GM21717 (cell line): ENCODE results near the gene SPOP.
"Not testable (repeated sequence)": the region's sequence is repeated elsewhere in the genome, so short reads cannot be mapped to it uniquely, and the experiment has no call there.

Experiments used
- ATAC-seq: cut with Tn5 transposase; IDR thresholded peaks from one replicate; pipeline ENCODE4 v1.9.1; 2021; ENCODE audit warnings: mild to moderate bottlenecking, moderate library complexity; ENCODE audit not compliant: unreplicated experiment

The SPOP gene

DNA sequence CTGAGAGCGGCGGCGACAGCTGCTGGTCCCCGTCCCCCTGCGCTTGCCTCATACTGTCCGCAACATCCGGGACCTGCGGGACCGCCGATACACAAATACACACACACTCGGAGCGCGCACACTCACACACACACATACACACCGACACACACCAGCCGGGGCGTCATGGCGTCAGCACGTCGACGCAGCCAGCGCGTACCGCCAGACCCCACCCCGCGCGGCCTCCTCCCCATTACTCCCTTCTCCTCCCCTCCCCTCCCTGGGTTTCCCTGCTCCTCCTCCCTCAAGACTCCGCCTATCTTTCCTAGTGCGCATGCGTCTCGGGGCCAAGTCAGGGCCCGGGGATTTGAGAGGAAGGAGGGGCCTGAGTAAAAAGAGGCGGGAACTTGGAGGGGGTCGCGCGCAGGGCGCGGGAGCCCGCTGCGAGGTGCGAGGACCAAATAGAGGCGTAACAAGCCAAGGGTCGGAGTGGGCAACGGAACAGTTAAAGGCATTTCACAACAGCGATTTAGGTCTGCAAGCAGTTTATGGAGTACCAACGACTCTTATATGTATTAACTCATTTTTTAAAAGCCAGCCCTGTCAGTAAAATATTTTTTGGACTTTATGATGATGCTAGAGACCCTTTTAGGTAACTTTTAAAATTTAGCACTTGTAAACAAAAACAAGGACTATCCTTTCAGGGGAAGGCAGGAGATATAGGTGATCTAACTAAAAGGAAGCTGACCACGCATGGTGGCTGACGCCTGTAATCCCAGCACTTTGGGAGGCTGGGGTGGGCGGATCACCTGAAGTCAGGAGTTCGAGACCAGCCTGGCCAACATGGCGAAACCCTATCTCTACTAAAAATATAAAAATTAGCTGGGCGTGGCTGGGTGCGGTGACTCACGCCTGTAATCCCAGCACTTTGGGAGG, at the start of gene SPOP:
SPOP (minus strand) TSS at position 165 of the 915 bp plus-strand sequence. CDS start 55,287 bp downstream, outside the sequence.
- ATAC-seq: peak; percentile 53

DNA sequence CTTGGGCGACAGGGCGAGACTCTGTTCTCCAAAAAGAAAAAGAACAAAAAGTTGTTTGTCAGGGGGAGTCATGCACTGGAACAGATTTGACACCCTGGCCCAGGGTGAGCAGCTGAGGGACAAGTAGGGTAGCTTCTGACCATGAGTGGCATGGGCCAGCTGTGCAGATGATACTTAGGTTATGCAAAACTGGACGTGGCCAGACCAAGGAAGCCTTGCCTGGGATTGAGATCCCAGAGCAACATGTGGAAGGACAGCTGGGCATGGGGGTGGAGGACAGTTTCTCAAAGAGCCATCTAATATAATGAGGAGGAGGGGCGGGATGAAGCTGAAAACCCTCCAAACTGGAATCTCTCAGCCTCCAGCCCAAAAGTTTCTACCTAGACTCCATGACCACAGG, 49.5 kb upstream of the SPOP start:
- ATAC-seq: no peak

DNA sequence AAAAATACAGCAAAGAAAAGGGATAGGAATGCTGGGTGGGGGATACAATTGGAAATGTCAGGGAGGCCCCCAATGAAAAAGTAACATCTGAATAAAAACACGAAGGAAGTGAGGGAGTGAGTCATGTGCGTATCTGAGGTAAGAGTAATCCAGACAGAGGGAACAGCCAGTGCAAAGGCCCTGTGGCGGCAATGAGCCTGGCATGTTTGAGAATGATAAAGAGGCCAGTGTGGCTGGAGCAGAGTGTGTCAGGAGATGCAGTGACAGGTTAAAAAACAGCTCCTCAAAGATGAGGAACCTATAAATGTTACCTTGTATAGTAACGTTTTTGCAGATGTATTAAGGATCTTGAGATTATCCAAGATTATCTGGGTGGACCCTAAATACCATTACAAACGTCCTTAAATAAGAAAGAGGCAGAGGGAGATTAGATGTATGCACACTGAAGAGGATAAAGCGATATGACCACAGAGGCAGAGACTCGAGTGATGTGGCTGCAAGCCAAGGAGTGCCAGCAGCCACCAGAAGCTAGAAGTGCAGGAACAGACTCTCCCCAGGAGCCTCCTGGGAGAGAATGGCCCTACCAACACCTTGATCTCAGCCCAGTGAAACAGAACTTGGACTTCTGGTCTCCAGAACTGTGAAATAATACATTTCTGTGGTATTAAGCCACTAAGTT, 47.7 kb upstream of the SPOP start:
- ATAC-seq: no peak

DNA sequence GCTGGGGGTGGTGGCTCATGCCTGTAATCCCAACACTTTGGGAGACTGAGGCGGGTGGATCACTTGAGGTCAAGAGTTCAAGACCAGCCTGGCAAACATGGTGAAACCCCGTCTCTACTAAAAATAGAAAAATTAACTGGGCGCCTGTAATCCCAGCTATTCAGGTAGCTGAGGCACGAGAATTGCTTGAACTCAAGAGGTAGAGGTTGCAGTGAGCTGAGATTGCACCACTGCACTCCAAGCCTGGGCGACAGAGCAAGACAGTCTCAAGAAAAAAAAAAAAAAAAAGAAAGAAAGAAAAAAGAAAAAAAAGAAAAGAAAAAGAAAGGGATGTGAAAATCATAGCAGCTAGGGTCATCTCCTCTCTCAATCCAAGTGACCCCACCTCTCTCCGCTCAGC, 46.7 kb upstream of the SPOP start:
- ATAC-seq: not testable (repeated sequence)

DNA sequence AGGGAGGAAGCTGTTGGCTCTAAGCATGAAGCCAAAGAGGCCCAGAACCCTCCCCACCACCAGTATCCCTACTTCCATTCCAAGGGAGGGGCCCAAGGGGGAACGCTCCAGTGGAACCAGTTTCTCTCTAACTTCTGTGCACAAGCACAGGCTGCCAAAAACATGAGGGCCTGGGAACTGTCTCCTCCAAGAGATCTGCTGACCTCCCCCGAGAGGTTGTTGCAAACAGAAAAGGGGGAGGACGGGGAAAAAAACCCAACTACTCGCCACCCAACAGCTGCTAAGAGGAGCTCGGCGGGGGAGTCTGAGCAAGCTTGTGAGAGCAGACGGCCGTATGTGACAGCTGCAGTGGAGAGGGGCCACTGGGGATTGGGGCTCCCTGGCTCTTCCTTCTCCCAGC, 45.5 kb upstream of the SPOP start:
- ATAC-seq: no peak

DNA sequence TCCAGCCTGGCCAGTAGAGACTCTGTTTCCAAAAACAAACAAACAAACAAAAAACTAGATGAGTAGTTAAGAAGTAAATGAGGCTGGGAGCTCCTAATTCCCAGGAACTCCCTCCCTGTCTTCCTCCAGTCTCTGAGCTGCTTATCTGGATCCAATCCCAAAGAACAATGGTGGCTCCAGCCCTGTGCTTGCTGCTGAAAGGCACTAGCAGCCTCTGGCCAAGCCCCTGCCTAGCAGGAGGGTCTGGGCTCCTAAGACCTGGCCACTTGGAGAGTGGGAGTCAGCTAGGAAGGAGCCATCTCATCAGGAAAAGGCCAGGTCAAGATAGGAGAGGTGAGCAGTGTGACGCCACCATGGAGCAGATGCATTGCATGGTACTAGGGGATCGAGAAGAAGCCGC, 44.2 kb upstream of the SPOP start:
- no peak for ATAC-seq

DNA sequence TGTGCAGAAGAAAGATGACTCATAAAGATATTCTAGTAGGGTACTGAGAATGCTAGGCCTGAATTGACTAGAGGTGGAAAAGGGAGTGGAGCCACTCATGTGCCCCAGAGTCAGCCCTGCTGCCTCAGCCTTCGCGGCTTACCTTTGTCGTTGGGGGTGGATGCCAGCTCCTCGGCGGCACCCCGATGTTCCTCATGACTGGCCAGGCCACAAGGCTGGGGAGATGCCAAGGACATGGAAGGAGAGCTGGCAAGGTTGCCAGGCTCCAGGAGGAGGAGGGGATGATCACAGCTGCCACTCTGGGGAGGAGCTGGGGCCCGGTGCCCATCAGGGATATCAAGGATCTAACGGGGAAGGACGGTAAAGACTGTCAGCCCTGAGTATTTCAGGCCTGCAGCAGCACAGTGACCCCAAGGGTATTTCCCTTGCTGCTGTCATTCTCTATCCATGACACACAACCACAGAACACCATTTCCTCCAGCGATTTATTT, 39.5 kb upstream of the SPOP start:
- ATAC-seq: no peak

DNA sequence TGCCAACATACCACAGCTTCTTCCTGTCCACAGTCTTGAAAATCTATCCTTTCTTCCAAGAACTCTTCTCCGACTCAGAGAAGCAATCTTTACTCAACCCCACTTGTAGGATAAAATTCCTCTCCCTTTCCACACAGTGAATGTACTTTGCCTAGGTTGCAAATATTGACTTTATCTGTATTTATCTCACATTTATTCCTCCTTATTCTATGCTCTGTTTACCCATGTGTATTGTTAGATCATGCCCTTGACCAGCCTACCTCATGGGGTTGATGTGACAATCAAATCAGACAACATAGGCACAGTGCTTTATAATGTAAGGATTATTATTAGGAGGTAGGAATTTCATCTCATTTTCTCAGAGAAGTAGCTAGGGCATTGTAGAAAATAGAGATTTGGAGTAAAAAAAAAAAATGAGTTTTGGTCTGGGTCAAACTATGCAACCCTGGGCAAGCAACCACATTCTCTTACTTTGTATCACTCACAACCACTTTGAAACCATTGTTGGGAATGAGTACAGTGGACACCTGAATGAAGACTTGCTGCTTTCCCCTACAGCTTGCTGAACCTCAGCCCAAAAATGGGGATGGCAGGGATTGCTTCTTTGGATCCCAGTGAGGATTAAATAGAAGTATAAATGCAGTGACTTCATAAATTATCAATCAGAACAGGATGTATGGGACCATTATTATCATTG, 38.9 kb upstream of the SPOP start:
- no peak for ATAC-seq

DNA sequence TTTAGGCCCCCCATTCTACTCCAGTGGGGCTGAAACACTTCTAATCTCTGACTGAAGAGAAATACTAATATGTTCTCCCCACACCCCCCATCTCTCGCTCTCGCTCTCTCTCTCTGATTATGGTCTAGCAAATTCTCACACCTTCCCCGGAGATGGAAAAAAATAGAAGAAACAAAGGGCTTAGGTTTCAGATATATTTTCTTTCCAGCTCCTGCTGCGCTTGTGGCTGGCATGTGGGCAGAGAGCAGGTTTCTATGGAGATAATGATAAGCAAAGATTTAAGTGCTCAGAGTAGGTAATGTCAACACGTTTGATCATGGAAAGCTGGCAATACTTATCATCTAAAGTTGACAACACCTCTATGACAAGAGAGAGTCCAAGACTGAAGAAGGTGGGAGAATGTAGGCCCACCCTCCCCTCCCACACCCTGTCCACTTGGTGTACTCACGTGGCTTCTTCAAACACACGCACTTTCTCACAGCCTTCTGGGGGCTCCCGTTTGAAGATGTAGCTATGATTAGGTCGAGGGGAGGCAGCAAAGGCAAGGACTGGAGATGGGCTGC, 37.9 kb upstream of the SPOP start:
- no peak for ATAC-seq

DNA sequence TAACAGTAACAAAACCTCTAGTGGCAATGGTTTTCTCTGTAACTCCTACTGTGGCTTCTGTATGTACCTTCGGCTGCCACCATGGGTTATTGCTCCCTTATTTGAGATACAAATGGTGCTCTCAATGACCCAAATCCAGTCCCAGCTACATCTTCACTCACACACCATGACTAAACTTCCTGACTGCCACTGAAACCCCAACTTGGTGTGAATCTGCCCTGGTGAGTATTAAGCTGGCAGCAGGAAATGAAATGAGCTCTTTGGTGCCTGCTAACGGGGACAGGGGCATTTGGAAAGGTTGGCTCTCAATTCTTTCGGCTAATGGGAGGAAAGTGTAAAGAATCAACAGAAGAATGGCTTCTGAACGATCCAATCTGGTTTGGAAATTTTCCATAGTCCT, 37.3 kb upstream of the SPOP start:
- ATAC-seq: no peak

DNA sequence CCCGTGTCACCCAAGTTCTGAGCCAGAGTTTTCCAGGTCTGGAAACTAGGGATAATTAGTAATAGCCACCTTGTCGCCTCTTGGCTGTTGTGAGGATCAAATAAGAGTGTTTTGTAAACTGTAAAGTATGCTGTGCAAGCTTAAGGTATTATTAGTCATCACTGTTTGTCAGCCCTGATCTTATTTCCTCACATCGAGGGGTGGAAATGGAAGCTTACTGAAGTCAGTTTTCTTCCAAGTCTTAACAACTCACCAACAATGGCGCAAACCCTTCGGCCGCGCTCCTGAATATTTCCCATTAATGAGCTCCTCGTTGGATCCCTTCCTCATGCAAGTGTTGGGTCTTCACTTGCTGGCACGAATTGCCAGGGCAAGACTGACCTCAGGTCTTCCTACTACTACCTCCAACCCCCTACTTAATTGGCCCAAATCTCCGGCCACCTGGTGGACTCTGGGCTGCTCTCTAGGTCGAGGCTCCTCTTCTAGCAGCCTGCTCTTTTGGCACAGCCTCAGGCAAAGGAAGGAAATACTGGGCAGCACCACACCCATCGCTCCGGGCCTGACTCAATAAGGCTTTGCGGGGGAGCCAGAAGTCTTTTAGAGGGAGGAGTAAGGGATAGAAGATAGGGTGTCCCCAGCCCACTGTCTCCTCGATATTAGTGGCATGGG, 30.8 kb upstream of the SPOP start:
- ATAC-seq: no peak

DNA sequence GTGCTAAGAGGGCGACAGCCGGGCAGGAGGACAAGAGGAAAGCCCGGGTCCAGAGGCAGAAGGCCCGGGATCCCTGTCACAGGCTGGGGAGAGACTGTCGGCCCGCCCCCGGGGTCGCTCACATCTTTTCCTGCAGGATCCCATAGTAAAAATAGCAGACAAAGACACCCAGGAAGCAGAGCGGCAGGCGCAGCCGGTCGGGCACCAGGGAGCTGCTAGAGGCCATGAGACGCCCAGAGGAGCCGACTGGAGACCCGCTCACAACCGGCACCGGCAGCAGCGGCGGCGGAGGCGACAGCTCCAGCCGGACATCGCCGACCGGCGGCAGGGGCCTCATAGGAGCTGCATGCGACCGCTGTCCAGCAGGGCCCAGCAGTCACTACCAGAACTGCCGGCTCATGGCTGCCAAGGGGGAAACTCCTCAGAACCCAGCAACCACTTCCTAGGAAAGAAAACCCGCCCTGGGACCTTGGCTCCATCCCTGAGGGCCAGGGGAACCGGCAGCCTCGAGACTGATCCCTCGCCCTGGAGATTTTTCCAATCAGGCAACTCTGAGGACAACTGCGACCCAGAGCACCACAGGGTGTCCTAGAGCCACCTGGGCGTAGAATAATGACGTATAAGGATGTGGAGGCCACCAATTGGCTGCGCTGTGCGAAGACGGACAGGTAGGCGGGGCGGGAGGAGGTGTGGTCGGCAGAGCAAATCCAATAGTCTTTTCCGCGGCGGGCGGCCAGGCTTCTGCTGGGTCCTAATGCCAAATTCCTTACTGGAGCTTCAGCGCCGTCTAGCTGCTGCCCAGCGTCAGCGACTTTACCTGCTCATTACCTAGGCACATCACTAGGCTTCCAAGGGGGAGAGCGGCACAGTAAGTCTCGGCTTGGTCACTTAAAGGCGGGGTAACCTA, 30.0 kb upstream of the SPOP start, which contains the start of gene SLC35B1:
SLC35B1 (minus strand) TSS at position 357 of the 907 bp plus-strand sequence; CDS start at position 226, 131 bp downstream.
- ATAC-seq: peak; percentile 82

DNA sequence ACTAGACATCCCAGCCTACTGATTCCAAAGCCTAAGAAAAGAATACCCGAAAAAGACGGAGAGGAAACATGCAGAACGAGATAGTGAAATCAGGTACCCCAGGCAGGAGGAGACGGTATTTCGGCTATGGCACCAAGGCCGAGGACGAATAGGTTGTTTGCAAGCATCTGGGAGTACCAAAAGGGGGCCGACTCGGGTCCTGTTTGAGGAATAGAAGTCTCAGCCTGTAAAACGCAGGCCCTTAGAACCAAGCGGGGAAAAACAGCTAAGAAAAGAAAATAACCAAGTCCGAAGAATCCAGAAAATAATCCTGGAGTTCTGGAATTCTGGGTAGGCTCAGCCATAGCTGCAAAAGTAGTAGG, 29.3 kb upstream of the SPOP start:
- no peak for ATAC-seq

DNA sequence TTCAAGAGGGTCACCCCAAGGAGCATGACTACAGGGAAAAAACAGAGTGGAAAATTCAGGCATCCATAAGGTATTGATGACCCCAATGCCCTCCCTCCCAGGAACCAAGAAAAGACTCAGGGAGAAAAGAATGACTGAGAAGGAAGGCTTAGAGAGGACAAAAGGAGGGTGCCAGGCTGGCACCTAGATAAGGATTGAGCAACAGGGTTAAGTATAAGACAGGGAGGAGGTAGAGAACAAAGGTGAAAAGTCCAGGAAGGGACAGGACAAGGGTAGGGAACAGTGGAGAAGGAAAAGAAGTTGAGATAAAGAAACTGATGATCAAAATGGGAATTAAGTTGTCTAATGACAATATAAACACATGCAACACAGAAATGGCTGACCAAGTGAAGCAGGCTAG, 27.4 kb upstream of the SPOP start:
- ATAC-seq: no peak

DNA sequence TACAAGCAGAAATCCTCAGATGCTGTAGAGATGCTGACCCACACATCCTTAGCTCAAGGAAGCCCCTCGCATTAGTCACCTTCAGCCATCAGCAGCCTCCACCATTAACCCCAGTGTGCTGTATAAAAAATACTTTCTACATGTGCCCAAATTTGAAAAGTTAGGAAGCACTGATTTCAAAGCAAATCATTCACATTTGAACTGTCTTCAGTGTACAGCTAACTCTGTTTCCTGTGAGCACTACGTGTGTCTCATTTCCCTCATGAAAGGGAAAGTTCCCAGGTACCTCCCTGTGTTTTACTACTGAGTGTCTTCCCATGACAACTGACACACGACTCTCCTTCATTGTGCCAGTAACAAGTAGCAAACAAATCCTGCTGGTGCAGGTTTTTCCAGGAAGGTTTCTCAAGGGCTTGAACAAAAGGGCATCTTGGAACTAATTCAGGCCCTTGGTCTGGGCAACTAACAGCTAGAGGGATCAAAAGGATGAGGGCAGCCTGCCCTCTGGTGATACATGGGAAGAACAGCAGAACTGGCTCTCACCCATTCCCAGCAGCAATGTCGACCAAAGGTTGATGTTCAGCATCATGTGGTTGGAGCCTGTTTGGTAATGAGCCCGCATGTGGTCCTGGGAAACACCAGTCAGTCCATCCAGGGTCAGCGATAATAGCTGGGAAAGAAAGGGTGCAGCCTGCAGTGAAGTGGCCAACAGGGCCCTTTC, 25.8 kb upstream of the SPOP start:
- ATAC-seq: no peak

DNA sequence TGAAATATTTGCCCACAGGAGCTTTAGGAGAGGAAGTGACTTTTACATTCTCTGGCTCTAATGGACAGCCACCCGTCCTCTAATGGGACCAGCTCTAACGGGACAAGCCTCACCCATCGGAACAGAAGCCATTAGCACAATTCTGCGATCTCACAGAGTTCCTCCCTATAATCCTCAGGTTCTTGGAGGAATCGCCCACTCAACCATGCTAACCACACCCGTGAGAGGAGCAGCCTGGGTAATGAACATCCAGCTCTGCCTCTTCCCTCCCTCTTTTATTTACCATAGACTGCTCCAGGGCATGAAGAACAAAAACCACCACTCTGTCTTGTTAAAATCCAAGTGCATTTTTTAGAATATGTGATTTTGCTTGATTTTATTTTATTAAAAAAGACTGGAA, 23.1 kb upstream of the SPOP start:
- ATAC-seq: no peak

DNA sequence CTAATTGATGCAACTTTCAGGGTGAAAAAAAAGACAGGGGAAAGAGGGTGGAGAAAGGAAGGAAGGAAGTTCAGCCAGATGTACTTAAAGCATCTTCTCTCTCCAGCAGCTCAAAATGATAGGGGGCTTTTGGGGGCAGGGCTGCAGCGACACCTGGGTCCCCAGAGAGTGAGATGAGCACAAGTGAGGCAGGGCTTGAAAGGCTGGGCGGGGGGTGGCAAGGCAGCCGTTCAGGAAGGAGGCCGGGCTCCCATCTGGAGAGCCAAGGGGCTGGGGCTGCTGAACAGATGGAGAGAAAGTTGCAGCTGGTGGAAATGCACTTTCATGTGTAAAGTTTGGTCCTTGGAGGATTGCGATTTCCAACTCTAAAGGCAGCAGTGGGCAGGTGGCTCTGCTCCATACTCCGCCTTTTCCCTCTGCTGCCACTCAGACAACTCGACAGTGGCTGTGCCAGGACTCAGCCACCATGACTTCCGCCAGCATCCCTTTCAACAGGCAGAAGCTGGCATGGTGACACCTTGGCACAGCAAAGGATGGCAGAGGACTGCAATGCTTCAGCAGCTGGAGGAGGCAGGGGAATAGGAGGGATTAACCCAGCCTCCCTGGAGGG, 22.2 kb upstream of the SPOP start:
- ATAC-seq: no peak

DNA sequence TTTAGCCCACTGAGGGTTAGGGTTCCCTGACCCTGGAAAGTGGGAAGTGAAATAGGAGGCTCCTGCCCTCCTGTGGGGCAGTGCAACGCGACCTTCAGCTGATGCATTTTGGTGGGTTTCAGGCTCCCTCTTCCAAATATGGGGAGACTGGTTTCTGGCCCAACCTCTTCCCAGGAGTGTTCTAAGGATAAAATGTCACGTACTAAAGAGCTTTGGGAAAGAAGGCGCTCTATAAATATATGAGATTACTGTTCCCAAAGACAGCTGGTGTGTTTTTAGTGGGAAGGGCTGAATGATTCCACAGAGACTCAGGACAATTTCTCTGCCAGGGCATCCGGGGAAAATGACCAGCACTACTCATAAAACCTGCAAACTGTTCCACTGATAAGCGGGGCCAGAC, 20.1 kb upstream of the SPOP start:
- no peak for ATAC-seq
